GM13976 (cell line): ENCODE measurements around the gene GABARAP.
A peak's percentile ranks its signal among the peaks of the same experiment; 100 is the strongest.

Experiments
- DNase-seq: peaks from one replicate; pipeline ENCODE4 v3.0.0; 2012; ENCODE audit warnings: low spot score
- CTCF ChIP-seq: IDR thresholded peaks from 2 replicates; pipeline ENCODE4 v1.5.1; 2012; ENCODE audit warnings: borderline replicate concordance, mild to moderate bottlenecking; ENCODE audit not compliant: insufficient read depth; ENCODE audit errors: extremely low read depth, missing control alignments, control extremely low read depth
- in situ Hi-C: fragments of 300-500 bp; cut with MboI; formaldehyde crosslinking; loops from one replicate; pipeline ENCODE4 v1.12.0; 2022; ENCODE audit warnings: low sequenced_read_pairs, mixed read lengths, inconsistent platforms; ENCODE audit not compliant: unreplicated experiment

Gene GABARAP

GRCh38 chr17:7260651-7261378, 18.6 kb upstream of the GABARAP start:
- in situ Hi-C loops, result no loop called here
- no peak for TF ChIP-seq CTCF
- peak; percentile 65 for DNase-seq

- DNase-seq, result no peak
- in situ Hi-C loops, result no loop called here
- no peak for TF ChIP-seq CTCF
These were observed 17.9 kb upstream of the GABARAP start for GRCh38 chr17:7260151-7260550.

- in situ Hi-C loops, result no loop called here
- DNase-seq, result no peak
- no peak for TF ChIP-seq CTCF
These were observed 17.3 kb upstream of the GABARAP start for GRCh38 chr17:7259555-7259889.

- TF ChIP-seq CTCF, result no peak
- in situ Hi-C loops, result no loop called here
- DNase-seq, result no peak
These were observed 16.7 kb upstream of the GABARAP start for GRCh38 chr17:7258731-7259554.

- no peak for DNase-seq
- no peak for TF ChIP-seq CTCF
- in situ Hi-C loops, result no loop called here
These were observed 14.7 kb upstream of the GABARAP start for GRCh38 chr17:7256766-7257456.

GRCh38 chr17:7254511-7254910, 12.3 kb upstream of the GABARAP start:
- no peak for DNase-seq
- in situ Hi-C loops, result no loop called here
- no peak for TF ChIP-seq CTCF
